ENCODE data around the gene UBP1. TPM values are rescaled to one million over a fixed set of nuclear protein-coding genes. Genes with fewer than 3 reads are reported as not detected.
"Not testable (repeated sequence)": the region's sequence is repeated elsewhere in the genome, so short reads cannot be mapped to it uniquely, and the experiment has no call there.

The UBP1 gene
- total RNA-seq, 1 donor from 2014 or later: 71.6 TPM

DNA sequence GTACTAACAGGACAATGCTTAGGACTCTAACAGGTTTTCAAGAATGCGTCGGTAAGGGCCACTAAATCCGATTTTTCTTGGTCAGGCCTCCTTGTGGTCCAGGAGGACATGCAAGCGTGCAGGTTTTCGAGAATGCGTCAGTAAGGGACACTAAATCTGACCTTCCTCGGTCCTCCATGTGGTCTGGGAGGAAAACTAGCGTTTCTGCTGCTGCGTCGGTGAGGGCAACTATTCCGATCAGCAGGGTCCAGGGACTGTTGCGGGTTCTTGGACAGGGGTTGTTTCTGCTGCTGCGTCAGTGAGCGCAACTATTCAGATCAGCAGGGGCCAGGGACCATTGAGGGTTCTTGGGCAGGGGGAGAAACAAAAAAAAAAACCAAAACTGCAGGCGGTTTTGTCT lies 7.8 kb upstream of the UBP1 start:
- no peak overlapping the region for H3K4me3 Mint-ChIP-seq
- intact Hi-C loops (cut with micrococcal nuclease): no loop called here
- H3K4me1 Mint-ChIP-seq (ENCODE audit: low read depth): peaks cover 29% of the 10 kb centered on the region

DNA sequence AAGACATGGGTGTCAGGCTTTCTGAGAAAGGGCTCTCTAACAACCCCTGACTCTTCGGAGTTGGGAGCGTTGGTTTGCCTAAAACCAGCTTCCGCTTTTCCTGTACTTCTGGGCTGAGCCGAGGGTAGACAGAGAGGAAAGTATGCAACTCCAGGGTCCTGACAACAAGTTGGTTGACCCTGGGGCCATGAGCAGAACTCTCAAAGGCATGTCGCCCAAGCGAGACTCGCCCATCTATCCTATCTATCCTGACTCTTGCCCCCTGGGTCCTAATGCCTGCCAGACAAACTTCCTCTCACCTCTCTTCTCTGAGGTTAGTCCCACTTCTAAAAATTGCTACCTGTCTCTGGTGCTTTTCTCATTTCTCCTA lies 7.0 kb upstream of the UBP1 start:
- peak overlapping the region; percentile 81 for H3K4me3 Mint-ChIP-seq
- H3K27me3 Mint-ChIP-seq (ENCODE audit: insufficient read depth); H3K27ac Mint-ChIP-seq; H3K36me3 Mint-ChIP-seq (ENCODE audit: low read depth); DNase-seq (ENCODE audit: low spot score); H3K9me3 Mint-ChIP-seq; intact Hi-C loops (cut with micrococcal nuclease): not testable (repeated sequence)
- peaks cover 31% of the 10 kb centered on the region for H3K4me1 Mint-ChIP-seq (ENCODE audit: low read depth)

More for the DNA sequence above, 7.8 kb upstream of the UBP1 start:
- H3K36me3 Mint-ChIP-seq (ENCODE audit: low read depth): no peaks in the 10 kb centered on the region
- H3K9me3 Mint-ChIP-seq: peaks cover 5% of the 10 kb centered on the region
- DNase-seq (ENCODE audit: low spot score): no peak
- no peaks in the 10 kb centered on the region for H3K27me3 Mint-ChIP-seq (ENCODE audit: insufficient read depth)
- no peak overlapping the region for H3K27ac Mint-ChIP-seq

DNA sequence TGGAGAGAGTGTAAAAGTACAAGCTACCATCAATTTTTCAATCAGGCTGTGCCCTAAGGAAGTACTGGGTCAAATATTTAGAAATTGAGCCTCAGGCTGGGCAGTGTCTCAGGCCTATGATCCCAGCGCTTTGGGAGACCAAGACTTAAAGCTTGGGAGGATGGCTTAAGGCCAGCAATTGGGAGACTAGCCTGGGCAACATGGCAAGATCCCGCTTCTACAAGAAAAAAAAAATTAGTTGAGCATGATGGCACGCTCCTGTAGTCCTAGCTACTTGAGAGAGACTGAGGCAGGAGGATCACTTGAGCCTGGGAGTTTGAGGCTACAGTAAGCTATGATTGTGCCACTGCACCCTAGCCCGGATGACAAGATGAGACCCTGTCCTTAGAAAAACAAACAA lies 2.0 kb upstream of the UBP1 start:
- H3K27me3 Mint-ChIP-seq (ENCODE audit: insufficient read depth): no peaks in the 10 kb centered on the region
- peaks cover 47% of the 10 kb centered on the region for H3K4me1 Mint-ChIP-seq (ENCODE audit: low read depth)
- no peaks in the 10 kb centered on the region for H3K9me3 Mint-ChIP-seq
- DNase-seq (ENCODE audit: low spot score): no peak
- H3K27ac Mint-ChIP-seq: peak overlapping the region; percentile 100
- intact Hi-C loops (cut with micrococcal nuclease): loop anchor here (5.0 kb wide), 3 partner anchors 205 to 1335 kb away; partner anchors contain the start of gene GPD1L
- peaks cover 8% of the 10 kb centered on the region for H3K36me3 Mint-ChIP-seq (ENCODE audit: low read depth)
- H3K4me3 Mint-ChIP-seq: peak overlapping the region; percentile 100

DNA sequence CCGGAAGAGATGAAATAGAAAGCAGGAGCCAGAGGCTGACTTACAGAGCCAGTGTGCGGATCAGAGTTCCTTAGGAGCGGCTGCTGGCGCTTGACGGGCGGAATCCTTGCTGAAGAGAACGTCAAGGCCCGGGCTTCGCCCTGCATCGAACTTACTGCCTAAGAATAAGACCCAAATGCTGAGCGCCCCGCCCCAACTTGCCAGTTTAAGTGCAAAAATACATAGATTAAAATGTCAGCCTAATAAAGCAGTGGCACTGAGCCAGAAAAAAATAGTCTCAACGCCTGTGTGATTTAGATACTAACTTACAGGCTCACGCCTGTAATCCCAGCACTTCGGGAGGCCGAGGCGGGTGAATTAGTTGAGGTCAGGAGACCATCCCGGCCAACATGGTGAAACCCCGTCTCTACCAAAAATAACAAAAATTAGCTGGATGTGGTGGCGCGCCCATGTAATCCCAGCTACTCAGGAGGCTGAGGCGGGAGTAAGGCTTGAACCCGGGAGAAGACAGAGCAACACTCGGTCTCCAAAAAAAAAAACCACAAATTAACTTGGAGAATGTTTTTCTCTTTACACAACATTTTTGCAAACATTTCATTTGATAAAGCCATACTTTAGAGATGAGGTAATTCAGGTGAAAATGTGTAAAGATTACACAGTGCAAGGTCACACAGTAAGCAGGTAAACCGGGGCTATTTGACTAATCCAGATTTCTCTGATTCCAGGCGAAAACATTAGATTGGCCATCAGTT lies 1.2 kb upstream of the UBP1 start:
- H3K4me1 Mint-ChIP-seq (ENCODE audit: low read depth): peaks cover 47% of the 10 kb centered on the region
- H3K4me3 Mint-ChIP-seq: peak overlapping the region; percentile 100
- intact Hi-C loops (cut with micrococcal nuclease): loop anchor here (1.0 to 5.0 kb wide), 7 partner anchors 57 to 1909 kb away; partner anchors contain the start of genes CNOT10, DYNC1LI1, GPD1L and STT3B
- no peaks in the 10 kb centered on the region for H3K9me3 Mint-ChIP-seq
- no peak for DNase-seq (ENCODE audit: low spot score)
- H3K27ac Mint-ChIP-seq: peak overlapping the region; percentile 100
- H3K27me3 Mint-ChIP-seq (ENCODE audit: insufficient read depth): no peaks in the 10 kb centered on the region
- H3K36me3 Mint-ChIP-seq (ENCODE audit: low read depth): peaks cover 11% of the 10 kb centered on the region

DNA sequence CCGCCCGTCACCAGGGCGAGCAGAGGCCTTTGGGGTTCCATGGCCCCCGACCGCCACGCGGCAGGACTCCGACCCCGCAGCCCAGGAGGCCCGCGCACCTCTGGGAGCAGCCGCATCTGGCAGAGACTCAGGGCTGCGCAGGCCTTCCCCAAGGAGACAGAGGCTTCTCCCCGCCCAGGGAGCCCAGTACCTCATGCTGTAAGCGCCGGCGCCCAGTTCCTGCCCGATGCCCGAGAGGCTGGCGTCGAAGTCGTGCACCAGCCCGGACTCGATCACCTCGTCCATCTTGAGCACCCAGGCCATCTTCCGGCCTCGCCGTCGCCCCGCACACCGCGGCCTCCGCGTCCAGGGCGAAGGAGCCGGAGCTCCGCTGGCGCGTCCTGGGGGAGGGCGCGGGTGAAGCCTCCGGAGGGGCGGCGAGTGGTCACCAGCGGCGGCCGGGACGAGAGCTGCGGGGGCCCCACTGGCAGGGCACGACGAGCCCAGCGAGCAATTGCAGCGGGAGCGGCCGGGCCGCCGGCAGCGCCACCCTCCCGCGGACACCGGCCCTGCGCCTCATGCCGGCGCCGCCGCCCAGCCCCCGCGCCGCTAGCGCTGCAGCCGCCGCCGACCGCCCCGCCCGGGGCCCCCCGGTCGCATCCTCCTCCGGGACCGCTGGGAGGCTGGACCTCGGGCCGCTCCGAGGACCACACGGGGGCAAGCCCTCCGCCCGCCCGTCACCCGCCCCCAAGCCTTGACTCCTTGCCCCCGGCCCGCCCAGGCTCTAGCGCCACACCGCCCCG lies 468 bp downstream of the UBP1 start:
- H3K27me3 Mint-ChIP-seq (ENCODE audit: insufficient read depth): no peaks in the 10 kb centered on the region
- H3K36me3 Mint-ChIP-seq (ENCODE audit: low read depth): peaks cover 13% of the 10 kb centered on the region
- peak; percentile 40 for DNase-seq (ENCODE audit: low spot score)
- intact Hi-C loops (cut with micrococcal nuclease): loop anchor here (1.0 to 5.0 kb wide), 13 partner anchors 7 to 1907 kb away; partner anchors contain the start of genes CLASP2, CRTAP, DYNC1LI1 and GLB1
- H3K4me1 Mint-ChIP-seq (ENCODE audit: low read depth): peaks cover 58% of the 10 kb centered on the region
- peak overlapping the region; percentile 100 for H3K4me3 Mint-ChIP-seq
- peak overlapping the region; percentile 100 for H3K27ac Mint-ChIP-seq
- H3K9me3 Mint-ChIP-seq: no peaks in the 10 kb centered on the region

DNA sequence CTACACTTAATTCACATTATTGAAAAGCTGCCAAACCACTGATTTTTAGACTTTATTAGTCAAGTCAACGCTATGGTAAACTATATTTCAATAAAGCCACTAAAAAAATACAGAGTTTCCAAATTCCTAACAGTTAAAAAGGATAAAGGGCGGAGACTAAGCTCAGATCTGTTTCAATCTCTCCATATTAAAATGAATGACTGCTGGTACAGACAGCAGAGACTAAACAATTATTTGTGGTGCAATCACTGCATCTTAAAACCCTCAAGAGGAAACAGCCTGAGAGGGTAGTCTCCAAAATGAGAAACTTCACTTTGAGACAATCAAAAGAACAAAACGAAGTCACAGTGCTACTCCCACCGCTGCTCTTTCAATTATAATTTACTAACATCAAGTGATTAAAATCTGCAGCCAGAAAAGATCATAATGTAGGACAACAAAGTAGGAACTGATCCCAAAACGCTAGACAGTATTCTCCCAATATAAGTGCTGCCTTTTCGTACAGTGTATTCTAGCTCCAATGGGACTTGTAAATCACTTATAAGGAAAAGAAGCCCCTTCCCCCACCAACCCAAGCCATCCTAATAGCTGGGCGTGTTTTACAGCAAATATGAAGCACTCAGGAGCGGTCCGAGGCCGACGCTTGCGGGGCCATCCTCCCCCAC lies 1.2 kb downstream of the UBP1 start:
- Mint-ChIP-seq H3K36me3 (ENCODE audit: low read depth) (peaks cover 13% of the 10 kb centered on the region), H3K4me3 (peak overlapping the region; percentile 93), H3K27ac (peak overlapping the region; percentile 93), H3K27me3 (ENCODE audit: insufficient read depth) (no peaks in the 10 kb centered on the region), H3K9me3 (no peaks in the 10 kb centered on the region), H3K4me1 (ENCODE audit: low read depth) (peaks cover 58% of the 10 kb centered on the region)
- intact Hi-C loops (cut with micrococcal nuclease): loop anchor here (2.0 kb wide), 1 partner anchor 22 kb away; no protein-coding TSS in a partner anchor
- no peak for DNase-seq (ENCODE audit: low spot score)

- Mint-ChIP-seq H3K9me3 (no peaks in the 10 kb centered on the region), H3K36me3 (ENCODE audit: low read depth) (peaks cover 14% of the 10 kb centered on the region), H3K27me3 (ENCODE audit: insufficient read depth) (no peaks in the 10 kb centered on the region), H3K4me1 (ENCODE audit: low read depth) (peaks cover 58% of the 10 kb centered on the region), H3K4me3 (peak overlapping the region; percentile 93), H3K27ac (peak overlapping the region; percentile 93)
- DNase-seq (ENCODE audit: low spot score): no peak
- intact Hi-C loops (cut with micrococcal nuclease): loop anchor here (2.0 kb wide), 1 partner anchor 21 kb away; no protein-coding TSS in a partner anchor
Measured at GRCh38 chr3:33438284-33438668, 1.9 kb downstream of the UBP1 start.

GRCh38 chr3:33437556-33438283 lies 2.5 kb downstream of the UBP1 start:
- Mint-ChIP-seq H3K9me3 (no peaks in the 10 kb centered on the region), H3K36me3 (ENCODE audit: low read depth) (peaks cover 14% of the 10 kb centered on the region), H3K27me3 (ENCODE audit: insufficient read depth) (no peaks in the 10 kb centered on the region), H3K27ac (peak overlapping the region; percentile 93), H3K4me3 (peak overlapping the region; percentile 93), H3K4me1 (ENCODE audit: low read depth) (peaks cover 59% of the 10 kb centered on the region)
- DNase-seq (ENCODE audit: low spot score): no peak
- intact Hi-C loops (cut with micrococcal nuclease): loop anchor here (2.0 kb wide), 1 partner anchor 21 kb away; no protein-coding TSS in a partner anchor

DNA sequence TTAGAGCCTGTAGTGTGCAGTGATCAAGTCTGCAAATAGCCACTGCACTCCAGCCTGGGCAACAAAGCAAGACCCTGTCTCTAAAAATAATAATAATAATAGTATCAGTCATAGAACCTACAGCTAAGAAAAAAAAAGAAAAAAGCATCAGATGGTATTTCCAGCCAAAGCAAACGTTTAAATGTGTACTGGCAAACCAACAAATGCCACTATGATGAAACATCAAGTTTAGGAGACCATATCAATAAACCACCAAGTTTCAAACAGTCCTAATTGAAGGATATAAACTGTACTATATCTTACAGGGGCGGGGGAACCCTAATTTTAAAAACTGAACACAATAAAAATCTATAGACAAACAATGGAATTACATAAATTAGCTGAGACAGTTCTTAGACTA lies 6.4 kb downstream of the UBP1 start:
- no peak for DNase-seq (ENCODE audit: low spot score)
- no peak overlapping the region for H3K4me3 Mint-ChIP-seq
- H3K9me3 Mint-ChIP-seq: no peaks in the 10 kb centered on the region
- intact Hi-C loops (cut with micrococcal nuclease): no loop called here
- H3K27me3 Mint-ChIP-seq (ENCODE audit: insufficient read depth): no peaks in the 10 kb centered on the region
- H3K4me1 Mint-ChIP-seq (ENCODE audit: low read depth): peaks cover 73% of the 10 kb centered on the region
- no peak overlapping the region for H3K27ac Mint-ChIP-seq
- peaks cover 13% of the 10 kb centered on the region for H3K36me3 Mint-ChIP-seq (ENCODE audit: low read depth)

- no peak for DNase-seq (ENCODE audit: low spot score)
- Mint-ChIP-seq H3K4me3 (no peak overlapping the region), H3K27ac (no peak overlapping the region), H3K9me3 (no peaks in the 10 kb centered on the region), H3K4me1 (ENCODE audit: low read depth) (peaks cover 58% of the 10 kb centered on the region), H3K27me3 (ENCODE audit: insufficient read depth) (no peaks in the 10 kb centered on the region), H3K36me3 (ENCODE audit: low read depth) (peaks cover 2% of the 10 kb centered on the region)
- intact Hi-C loops (cut with micrococcal nuclease): no loop called here
Measured at GRCh38 chr3:33430571-33430970, 9.6 kb downstream of the UBP1 start.

- intact Hi-C loops (cut with micrococcal nuclease): no loop called here
- Mint-ChIP-seq H3K36me3 (ENCODE audit: low read depth) (peaks cover 1% of the 10 kb centered on the region), H3K9me3 (no peaks in the 10 kb centered on the region), H3K4me3 (no peak overlapping the region), H3K4me1 (ENCODE audit: low read depth) (peaks cover 54% of the 10 kb centered on the region), H3K27ac (no peak overlapping the region), H3K27me3 (ENCODE audit: insufficient read depth) (no peaks in the 10 kb centered on the region)
- DNase-seq (ENCODE audit: low spot score): no peak
Measured at GRCh38 chr3:33430061-33430460, 10.1 kb downstream of the UBP1 start.

GRCh38 chr3:33429306-33429705 lies 10.9 kb downstream of the UBP1 start:
- H3K27me3 Mint-ChIP-seq (ENCODE audit: insufficient read depth); intact Hi-C loops (cut with micrococcal nuclease); H3K4me3 Mint-ChIP-seq; H3K36me3 Mint-ChIP-seq (ENCODE audit: low read depth); H3K27ac Mint-ChIP-seq; DNase-seq (ENCODE audit: low spot score); H3K9me3 Mint-ChIP-seq: not testable (repeated sequence)
- H3K4me1 Mint-ChIP-seq (ENCODE audit: low read depth): peaks cover 54% of the 10 kb centered on the region

Measured in activated T-helper 1 cell treated with anti-CD3 and anti-CD28 coated beads, Interleukin-12 subunit alpha, Interleukin-12 subunit beta, Interleukin-2, Interleukin-4 antibody, amounts not matched to agents 30 ng/mL and 10 ng/mL and 1 ng/mL, durations not matched to agents 14 hours and 24 hours and 36 hours (primary cell).